Left colon (tissue), 2 donors: ENCODE measurements around the gene GRK4. TPM values are rescaled to one million over a fixed set of nuclear protein-coding genes. Genes with fewer than 3 reads are reported as not detected.
A peak's percentile ranks its signal among the peaks of the same experiment; 100 is the strongest.
"Not testable (repeated sequence)": the region's sequence is repeated elsewhere in the genome, so short reads cannot be mapped to it uniquely, and the experiment has no call there.

ENCODE experiments used
- ATAC-seq: fragments of 200-7000 bp; cut with Tn5 transposase; one replicate; pipeline ENCODE4 v1.9.1; 2020; ENCODE audit warnings: mild to moderate bottlenecking, moderate library complexity
- DNase-seq, 2 donors: peaks; one replicate each; pipeline ENCODE4 v3.0.0-alpha.2; 2020
- intact Hi-C, 2 donors: fragments of 100-400 bp; cut with DNase I in 1 of 2; cut with micrococcal nuclease in 1 of 2; formaldehyde crosslinking; loops; one replicate each; pipeline versions ENCODE4 v1.11.2 to v1.14.0; 2022; cut with DNase I, micrococcal nuclease
- total RNA-seq, 2 donors: library from RNA; stranded (reverse); fragmentation: NEBNext Ultra II Directional; extraction: Animal tissue kit (Norgen Biotek cat#: 25700); gene quantifications; one replicate each; pipeline ENCODE4 v1.2.1, GENCODE V29; 2021
- donor health status: DM: no; HTN: no; CAD: no.
- donor health status: DM: yes; HTN: yes; CAD: no.

The GRK4 gene
- total RNA-seq, 2 donors from 2014 or later = 1.7 to 3.9 TPM

- intact Hi-C loops = no loop called here
- DNase-seq (no peak), ATAC-seq (no peak)
Observed at GRCh38 chr4:2950221-2950989, 13.0 kb upstream of the GRK4 start.

- ATAC-seq (no peak), DNase-seq (no peak)
- intact Hi-C loops = no loop called here
Observed at GRCh38 chr4:2953496-2953895, 9.9 kb upstream of the GRK4 start.

DNA sequence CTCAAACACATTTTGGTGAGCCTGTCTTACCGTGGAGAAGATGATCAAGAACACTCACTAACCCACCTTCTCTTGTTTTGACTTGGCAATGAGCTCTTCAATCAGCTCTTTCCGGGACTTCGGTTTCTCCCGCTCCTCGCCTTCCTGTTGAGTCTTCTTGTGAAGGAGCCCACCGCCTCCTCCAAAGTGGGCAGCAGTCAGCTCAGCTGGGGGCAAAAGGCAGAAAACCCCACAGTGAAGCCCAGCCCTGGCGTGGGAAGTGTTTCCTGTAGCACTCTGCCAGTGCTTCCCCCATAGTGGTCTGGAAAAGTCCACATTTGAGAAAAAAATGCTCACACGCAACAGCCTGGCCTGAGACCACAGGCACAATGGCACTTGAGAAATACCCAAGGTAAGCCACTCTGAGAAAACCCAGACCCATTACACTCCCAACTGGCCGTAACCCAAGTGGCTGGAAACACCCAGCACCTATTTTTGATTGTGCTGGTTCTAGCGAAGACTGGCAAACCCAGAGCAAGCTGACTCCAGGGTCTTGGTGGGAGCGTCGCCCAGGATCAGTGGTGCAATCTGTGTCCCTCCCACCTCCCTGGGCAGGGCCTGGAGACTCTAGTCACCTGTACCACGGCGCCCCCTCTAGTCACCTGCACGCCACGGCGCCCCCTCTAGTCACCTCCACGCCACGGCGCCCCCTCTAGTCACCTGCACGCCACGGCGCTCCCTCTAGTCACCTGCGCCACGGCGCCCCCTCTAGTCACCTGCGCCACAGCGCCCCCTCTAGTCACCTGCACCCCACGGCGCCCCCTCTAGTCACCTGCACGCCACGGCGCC lies 8.8 kb upstream of the GRK4 start:
- peak in 1 of 2 donors; percentile 38 for DNase-seq
- intact Hi-C loops = no loop called here
- peak; percentile 53 for ATAC-seq

GRCh38 chr4:2955186-2956044 lies 8.0 kb upstream of the GRK4 start:
- ATAC-seq, intact Hi-C loops, DNase-seq: not testable (repeated sequence)

GRCh38 chr4:2958446-2958845 lies 4.9 kb upstream of the GRK4 start:
- intact Hi-C loops = no loop called here
- ATAC-seq (no peak), DNase-seq (no peak)

DNA sequence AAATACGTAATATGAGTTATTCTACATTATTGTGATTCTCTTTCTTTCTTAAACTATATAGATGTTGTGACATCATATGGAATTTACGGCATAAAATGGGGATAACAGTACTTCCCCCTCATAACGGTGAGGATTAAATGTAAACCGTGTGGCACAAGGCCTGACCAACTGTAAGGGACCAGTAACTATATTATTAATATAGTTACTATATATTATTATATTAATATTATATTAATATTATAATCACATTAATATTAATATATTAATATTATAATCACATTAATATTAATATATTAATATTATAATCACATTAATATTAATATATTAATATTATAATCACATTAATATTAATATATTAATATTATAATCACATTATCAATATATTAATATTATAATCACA lies 2.9 kb upstream of the GRK4 start:
- intact Hi-C loops, DNase-seq, ATAC-seq: not testable (repeated sequence)

DNA sequence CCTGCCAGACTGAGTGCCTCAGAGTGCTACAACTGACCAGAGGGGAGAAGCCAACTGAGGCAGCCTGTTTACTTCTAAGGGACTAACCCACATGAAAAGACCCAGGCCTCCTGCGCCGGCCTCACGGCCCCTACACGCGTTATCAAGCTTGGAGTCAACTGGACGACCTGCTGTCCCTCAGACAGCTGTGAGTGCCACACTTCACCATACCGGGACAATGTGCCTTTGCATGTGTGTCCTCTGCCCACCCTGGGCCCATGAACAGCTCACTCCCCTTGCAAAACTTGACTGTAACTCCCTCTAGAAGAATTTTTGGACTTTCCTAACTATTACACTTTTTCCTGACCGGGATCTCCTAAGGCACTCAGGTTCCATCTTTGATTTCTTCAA lies 2.0 kb upstream of the GRK4 start:
- DNase-seq = no peak
- no peak for ATAC-seq
- intact Hi-C loops = no loop called here

GRCh38 chr4:2961811-2962441 lies 1.4 kb upstream of the GRK4 start:
- ATAC-seq (no peak), DNase-seq (no peak)
- intact Hi-C loops = no loop called here

DNA sequence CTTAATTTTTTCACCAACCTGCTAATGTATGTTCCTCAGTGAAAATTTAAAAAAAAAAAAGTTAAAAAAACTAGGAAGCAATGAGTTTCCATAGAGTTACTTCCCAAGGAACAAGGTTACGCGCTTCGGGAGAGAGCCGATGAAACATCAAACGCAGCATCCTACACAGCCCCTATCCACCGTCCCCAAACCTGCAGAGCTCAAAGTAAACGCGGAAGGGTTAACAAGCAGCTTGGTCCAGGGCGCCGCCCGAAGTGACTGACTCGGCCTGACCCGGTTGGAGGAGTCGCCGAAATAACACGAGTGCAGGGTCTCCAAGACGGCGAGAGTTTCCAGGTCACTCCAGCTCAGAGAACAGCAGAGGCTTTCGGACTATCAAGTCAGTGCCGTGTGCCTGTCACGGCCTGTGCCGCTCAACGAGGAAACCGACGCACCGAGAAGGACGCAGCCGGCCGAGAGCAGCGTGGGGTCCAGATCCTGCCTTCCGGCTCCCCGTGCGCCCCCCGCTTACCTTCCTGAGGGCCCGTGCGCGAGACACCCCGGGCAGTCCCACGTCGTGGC lies 677 bp upstream of the GRK4 start:
- ATAC-seq (peak; percentile 36), DNase-seq (no peak)
- intact Hi-C loops = no loop called here

DNA sequence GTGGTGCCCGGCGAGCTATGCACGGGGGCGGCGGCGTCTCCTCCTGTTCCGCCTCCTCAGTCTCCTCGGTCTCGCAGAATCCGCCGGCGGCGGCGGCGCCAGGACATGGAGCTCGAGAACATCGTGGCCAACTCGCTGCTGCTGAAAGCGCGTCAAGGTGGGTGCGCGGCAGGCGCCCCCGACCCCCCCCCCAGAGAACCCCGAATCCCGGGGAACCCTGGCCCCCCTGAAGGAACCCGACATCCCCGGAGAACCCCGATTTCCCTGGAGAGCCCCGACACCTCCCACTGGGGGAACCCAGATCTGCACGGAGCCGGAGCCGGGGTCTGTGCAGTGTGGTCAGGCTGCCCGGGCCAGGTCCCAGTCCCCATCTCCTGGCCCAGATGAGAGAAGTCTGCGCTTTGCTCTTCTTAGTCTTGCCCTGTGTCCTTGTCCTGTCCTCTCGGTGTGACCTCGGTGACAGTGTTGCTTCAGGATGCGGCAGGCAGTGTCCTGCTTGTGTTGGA lies 648 bp downstream of the GRK4 start:
- ATAC-seq = peak; percentile 57
- peak in 1 of 2 donors; percentile 73 for DNase-seq
- intact Hi-C loops = no loop called here

DNA sequence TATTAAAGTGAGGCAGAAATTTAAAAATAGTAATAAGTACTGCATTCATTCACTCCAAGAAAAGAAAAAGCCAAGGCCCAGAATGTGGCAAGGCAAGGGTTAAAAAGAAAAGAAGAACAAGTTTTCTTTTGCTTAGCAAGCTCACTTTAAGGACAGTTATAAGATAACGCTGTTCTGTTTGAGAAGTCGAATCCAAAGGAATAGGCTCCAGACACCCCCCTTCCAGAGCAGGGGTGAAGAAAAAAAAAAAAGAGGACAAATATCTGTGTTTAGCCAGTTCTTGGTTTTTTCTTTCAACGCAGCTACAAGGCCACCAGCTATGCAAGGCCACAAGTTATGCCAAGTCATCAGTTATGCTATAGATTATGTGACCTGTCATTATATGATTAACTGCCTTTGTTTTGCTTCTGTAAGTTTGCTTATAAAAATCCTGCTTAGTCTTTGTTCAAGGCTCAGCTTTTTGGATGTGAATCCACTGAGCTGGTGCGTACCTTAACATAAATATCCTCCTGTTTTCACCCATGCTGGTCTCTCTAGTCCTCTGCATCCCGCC lies 1.4 kb downstream of the GRK4 start:
- no peak for DNase-seq
- intact Hi-C loops = no loop called here
- ATAC-seq = no peak

GRCh38 chr4:2965262-2965661 lies 1.9 kb downstream of the GRK4 start:
- intact Hi-C loops = no loop called here
- DNase-seq = no peak

GRCh38 chr4:2968381-2968780 lies 5.0 kb downstream of the GRK4 start:
- no peak for DNase-seq
- ATAC-seq = no peak
- intact Hi-C loops = no loop called here

More at GRCh38 chr4:2965262-2965661, 1.9 kb downstream of the GRK4 start:
- ATAC-seq = no peak

- DNase-seq (no peak), ATAC-seq (no peak)
- intact Hi-C loops = no loop called here
Observed at GRCh38 chr4:2971275-2971674, 7.9 kb downstream of the GRK4 start.

DNA sequence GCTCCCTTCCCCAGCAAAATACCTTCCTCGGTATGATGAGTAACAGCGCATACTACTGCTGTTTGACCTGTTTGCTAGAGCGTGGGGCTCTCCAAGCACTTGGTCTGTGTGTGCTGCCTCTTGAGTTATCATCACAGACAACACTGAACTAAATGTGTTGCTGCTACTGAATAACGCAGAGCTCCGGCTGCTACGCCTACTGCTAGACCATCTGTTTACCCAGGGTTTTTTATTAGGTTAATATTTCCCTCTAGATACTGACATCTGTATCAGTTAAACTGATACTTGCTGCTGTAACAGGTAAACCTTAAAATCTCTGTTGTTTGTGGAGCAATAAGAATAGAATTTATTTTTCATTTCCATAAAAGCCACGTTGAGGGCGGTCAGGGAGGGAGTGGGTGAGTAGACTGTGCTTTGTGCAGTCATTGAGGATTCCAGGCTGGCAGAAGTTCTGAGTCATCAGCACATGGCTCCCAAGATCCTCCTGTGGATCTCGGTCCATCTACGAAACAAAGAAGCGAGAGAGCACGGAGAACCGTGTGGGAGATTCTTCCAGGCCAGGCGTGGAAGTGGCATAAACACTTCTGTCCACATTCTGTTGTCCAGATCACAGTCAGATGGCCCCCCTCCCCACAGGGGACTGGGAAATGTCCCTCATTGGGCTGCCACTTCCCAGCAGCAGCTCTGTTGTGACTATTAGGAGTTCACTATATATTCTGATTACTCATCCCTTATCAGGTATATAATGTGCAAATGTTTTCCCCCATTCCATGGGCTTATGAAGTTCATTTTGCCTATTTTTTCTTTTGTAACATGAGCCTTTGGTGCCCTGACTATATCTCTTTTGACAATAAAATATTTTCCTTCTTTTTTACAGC lies 14.1 kb downstream of the GRK4 start:
- DNase-seq = no peak
- no peak for ATAC-seq
- intact Hi-C loops = no loop called here

DNA sequence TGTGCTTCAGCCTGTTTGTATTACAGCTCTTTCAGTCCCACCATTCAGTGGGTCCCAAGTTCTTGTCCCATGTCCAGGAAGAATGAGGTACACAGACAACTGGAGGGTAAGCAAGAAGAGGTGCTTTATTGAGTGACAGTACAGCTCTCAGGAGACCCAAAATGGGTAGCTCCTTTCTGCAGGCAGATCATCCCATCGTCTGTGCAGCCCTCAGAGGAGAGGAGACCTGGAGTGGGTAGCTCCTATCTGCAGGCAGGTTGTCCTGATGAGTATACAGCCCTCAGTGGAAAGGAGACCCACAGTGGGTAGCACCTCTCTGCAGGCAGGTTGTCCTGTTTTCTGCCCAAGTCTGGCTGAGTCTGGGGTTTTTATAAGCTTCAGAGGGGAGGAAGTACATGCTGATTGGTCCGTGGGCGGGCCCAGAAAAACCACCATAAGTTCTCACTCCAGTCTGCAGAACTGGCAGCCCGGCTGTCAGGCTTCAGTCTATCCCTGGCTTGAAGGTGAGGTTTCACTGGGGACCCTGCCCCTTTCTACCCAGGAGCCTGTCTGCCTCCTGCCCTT lies 18.0 kb downstream of the GRK4 start:
- ATAC-seq (no peak), DNase-seq (no peak)
- intact Hi-C loops = no loop called here

- ATAC-seq = no peak
- no peak for DNase-seq
- intact Hi-C loops = no loop called here
Observed at GRCh38 chr4:2982012-2982411, 18.6 kb downstream of the GRK4 start.
